Colonic mucosa (tissue), 4 donors: Measurements from ENCODE around the gene SLC7A14. TPM values are rescaled to one million over a fixed set of nuclear protein-coding genes. Genes with fewer than 3 reads are reported as not detected.

Source experiments
- DNase-seq: peaks from one replicate; pipeline ENCODE4 v3.0.0-alpha.2; 2020
- H3K27ac ChIP-seq: fragments of 200-600 bp; one replicate; pipeline ENCODE4 v1.8.0; 2021
- H3K27me3 ChIP-seq: fragments of 200-600 bp; one replicate; pipeline ENCODE4 v1.8.0; 2021
- H3K36me3 ChIP-seq: fragments of 200-600 bp; one replicate; pipeline ENCODE4 v1.8.0; 2021
- H3K4me1 ChIP-seq: fragments of 200-600 bp; one replicate; pipeline ENCODE4 v1.8.0; 2021; ENCODE audit warnings: mild to moderate bottlenecking
- H3K4me3 ChIP-seq: fragments of 200-600 bp; one replicate; pipeline ENCODE4 v1.8.0; 2021
- H3K9ac ChIP-seq, 2 donors: one replicate each; pipeline ENCODE4 v1.7.0; 2013; ENCODE audit warnings: control low read depth in 2 of 2, low read depth in 2 of 2, low read length in 2 of 2
- H3K9me3 ChIP-seq: fragments of 200-600 bp; one replicate; pipeline ENCODE4 v1.8.0; 2021
- CTCF ChIP-seq: fragments of 200-600 bp; IDR thresholded peaks from one replicate; pipeline ENCODE4 v1.8.0; 2022; ENCODE audit warnings: antibody characterized with exemption, mild to moderate bottlenecking
- intact Hi-C: fragments of 100-400 bp; cut with DNase I; formaldehyde crosslinking; loops from one replicate; pipeline ENCODE4 v1.14.1; 2022
- total RNA-seq, 2 donors: library from RNA; stranded (reverse); fragmentation: NEBNext Ultra II Directional in 1 of 2; extraction: Animal tissue kit (Norgen Biotek cat#: 25700) in 1 of 2; gene quantifications; one replicate each; pipeline ENCODE4 v1.2.1, GENCODE V29; 2021
- donor health status: healthy.
- donor health status: DM: no; HTN: no; CAD: no.
- donor health status: DM: no; HTN: no; CAD: no.

The SLC7A14 gene
- total RNA-seq, 2 donors from 2014 or later, result 0.05 to 0.56 TPM

- no peak overlapping the region for H3K27ac ChIP-seq
- no peak overlapping the region for H3K4me3 ChIP-seq
- intact Hi-C loops, result no loop called here
- H3K4me1 ChIP-seq, result no peaks in the 10 kb centered on the region
- DNase-seq, result no peak
- H3K36me3 ChIP-seq, result no peaks in the 10 kb centered on the region
- H3K9me3 ChIP-seq, result no peaks in the 10 kb centered on the region
- H3K9ac ChIP-seq, result no peak overlapping the region
- no peaks in the 10 kb centered on the region for H3K27me3 ChIP-seq
- no peak for TF ChIP-seq CTCF
Observed at GRCh38 chr3:170563712-170564423, 22.0 kb downstream of the SLC7A14 start.

GRCh38 chr3:170562080-170562479, 23.8 kb downstream of the SLC7A14 start:
- no peaks in the 10 kb centered on the region for H3K4me1 ChIP-seq
- H3K4me3 ChIP-seq, result no peak overlapping the region
- H3K9me3 ChIP-seq, result no peaks in the 10 kb centered on the region
- DNase-seq, result no peak
- H3K27me3 ChIP-seq, result no peaks in the 10 kb centered on the region
- TF ChIP-seq CTCF, result no peak
- no peaks in the 10 kb centered on the region for H3K36me3 ChIP-seq
- intact Hi-C loops, result no loop called here
- H3K9ac ChIP-seq, result no peak overlapping the region
- H3K27ac ChIP-seq, result no peak overlapping the region

- intact Hi-C loops, result no loop called here
- DNase-seq, result no peak
- H3K9me3 ChIP-seq, result no peaks in the 10 kb centered on the region
- no peak overlapping the region for H3K9ac ChIP-seq
- no peak overlapping the region for H3K27ac ChIP-seq
- no peak for TF ChIP-seq CTCF
- H3K36me3 ChIP-seq, result no peaks in the 10 kb centered on the region
- H3K4me3 ChIP-seq, result no peak overlapping the region
- no peaks in the 10 kb centered on the region for H3K4me1 ChIP-seq
- no peaks in the 10 kb centered on the region for H3K27me3 ChIP-seq
Observed at GRCh38 chr3:170560717-170561382, 25.0 kb downstream of the SLC7A14 start.

- TF ChIP-seq CTCF, result no peak
- intact Hi-C loops, result no loop called here
- Histone ChIP-seq H3K36me3 (no peaks in the 10 kb centered on the region), H3K4me1 (no peaks in the 10 kb centered on the region), H3K27me3 (no peaks in the 10 kb centered on the region), H3K4me3 (no peak overlapping the region), H3K9ac (no peak overlapping the region), H3K27ac (no peak overlapping the region), H3K9me3 (no peaks in the 10 kb centered on the region)
- DNase-seq, result no peak
Observed at GRCh38 chr3:170560296-170560695, 25.6 kb downstream of the SLC7A14 start.

- Histone ChIP-seq H3K36me3 (no peaks in the 10 kb centered on the region), H3K4me3 (no peak overlapping the region), H3K9me3 (no peaks in the 10 kb centered on the region), H3K9ac (no peak overlapping the region), H3K4me1 (no peaks in the 10 kb centered on the region), H3K27me3 (no peaks in the 10 kb centered on the region), H3K27ac (no peak overlapping the region)
- no peak for TF ChIP-seq CTCF
- intact Hi-C loops, result no loop called here
- DNase-seq, result no peak
Observed at GRCh38 chr3:170558427-170558826, 27.4 kb downstream of the SLC7A14 start.
